Transverse colon (tissue), 4 donors: Measurements from ENCODE around the gene CNTNAP2. TPM values are rescaled to one million over a fixed set of nuclear protein-coding genes. Genes with fewer than 3 reads are reported as not detected.

Experiments used
- DNase-seq: peaks from one replicate; pipeline ENCODE4 v3.0.0-alpha.2; 2019
- H3K27ac ChIP-seq, 4 donors: fragments of 200-600 bp; sonication (generic); 2 replicates each; pipeline ENCODE4 v1.5.1; 2016 to 2018; ENCODE audit warnings: inconsistent platforms in 4 of 4
- H3K27me3 ChIP-seq: fragments of 200-600 bp; sonication (generic); 2 replicates; pipeline ENCODE4 v1.5.1; 2017; ENCODE audit warnings: inconsistent platforms
- H3K36me3 ChIP-seq, 4 donors: fragments of 200-600 bp; sonication (generic); 2 replicates each; pipeline ENCODE4 v1.5.1; 2017 to 2019; ENCODE audit warnings: inconsistent platforms in 4 of 4
- H3K4me1 ChIP-seq, 4 donors: fragments of 200-600 bp; sonication (generic); 2 replicates each; pipeline ENCODE4 v1.5.1; 2017 to 2020; ENCODE audit warnings: inconsistent platforms in 4 of 4
- H3K4me3 ChIP-seq, 4 donors: fragments of 200-600 bp; sonication (generic); 1 replicate in 1 of 4; 2 replicates in 3 of 4; pipeline versions ENCODE4 v1.5.1 to v1.6.1; 2017 to 2019; ENCODE audit warnings: inconsistent platforms in 4 of 4
- H3K9me3 ChIP-seq, 2 donors: fragments of 200-600 bp; sonication (generic); 2 replicates each; pipeline ENCODE4 v1.5.1; 2017 to 2019; ENCODE audit warnings: inconsistent platforms in 2 of 2
- CTCF ChIP-seq, 5 experiments: fragments of 200-600 bp in 3 of 5; fragments of 450-650 bp in 2 of 5; sonication (generic) in 3 of 5; IDR thresholded peaks; 1 replicate in 2 of 5; 2 replicates in 3 of 5; pipeline ENCODE4 v1.5.1; 2016 to 2017; ENCODE audit warnings: antibody characterized with exemption in 5 of 5, inconsistent platforms in 3 of 5, mild to moderate bottlenecking in 2 of 5, moderate library complexity in 1 of 5
- EP300 ChIP-seq: sonication (generic); formaldehyde crosslinking; IDR thresholded peaks from one replicate; pipeline ENCODE4 v1.6.1; 2017; ENCODE audit warnings: antibody characterized with exemption, low read depth
- POLR2A ChIP-seq: fragments of 450-650 bp; IDR thresholded peaks from one replicate; pipeline ENCODE4 v1.6.1; 2016; ENCODE audit warnings: antibody characterized with exemption, mild to moderate bottlenecking, moderate library complexity
- POLR2AphosphoS5 ChIP-seq, 3 donors: sonication (generic); formaldehyde crosslinking; IDR thresholded peaks; one replicate each; pipeline ENCODE4 v1.6.1; 2016; ENCODE audit warnings: antibody characterized with exemption in 3 of 3
- WGBS, 2 donors: methylation state at CpG; one replicate each; pipeline ENCODE4 v1.1.5; 2018; ENCODE audit warnings: low coverage in 1 of 2; 5-methylcytosine and 5-hydroxymethylcytosine counted together
- in situ Hi-C, 4 donors: fragments of 200-750 bp; cut with MboI; loops; one replicate each; pipeline versions ENCODE4 v1.15.0 to v1.15.1; 2017; ENCODE audit warnings: low sequenced_read_pairs in 3 of 4, low pct_ligation_motif_present in 1 of 4, low pct_unique_long_range_greater_than_20kb in 1 of 4
- intact Hi-C: fragments of 100-400 bp; cut with DNase I; formaldehyde crosslinking; loops from one replicate; pipeline ENCODE4 v1.15.1; 2023; ENCODE audit warnings: low total_unique reads
- total RNA-seq, 4 donors: library from RNA; depleted of rRNA; stranded (reverse); fragments of >200 nt; gene quantifications; one replicate each; pipeline ENCODE4 v1.1.0, GENCODE V29; 2016

Gene CNTNAP2
- total RNA-seq, 4 donors from 2014 or later, result 0.60 to 2.9 (median 2.4) TPM

GRCh38 chr7:146424084-146424483 lies 307.5 kb downstream of the CNTNAP2 start:
- no peak overlapping the region for H3K4me3 ChIP-seq
- no peaks in the 10 kb centered on the region for H3K27me3 ChIP-seq
- intact Hi-C loops (no loop called here), in situ Hi-C loops (no loop called here)
- DNase-seq, result no peak
- H3K36me3 ChIP-seq, result no peaks in the 10 kb centered on the region
- 60 to 76% methylated on average over 6 of the region's 6 CpGs for WGBS, 2 donors
- H3K4me1 ChIP-seq, result no peaks in the 10 kb centered on the region
- peaks cover 0 to 3% of the 10 kb centered on the region in 2 donors for H3K9me3 ChIP-seq
- H3K27ac ChIP-seq, result no peak overlapping the region
- no peak for TF ChIP-seq POLR2A
- TF ChIP-seq EP300, result no peak
- no peak for TF ChIP-seq CTCF (IDR thresholded peaks at IDR 0.05)
- no peak for TF ChIP-seq POLR2AphosphoS5 (IDR thresholded peaks at IDR 0.05)

- Histone ChIP-seq H3K36me3 (no peaks in the 10 kb centered on the region), H3K4me1 (no peaks in the 10 kb centered on the region), H3K4me3 (no peak overlapping the region), H3K27ac (no peak overlapping the region), H3K9me3 (peaks cover 0 to 4% of the 10 kb centered on the region in 2 donors), H3K27me3 (no peaks in the 10 kb centered on the region)
- intact Hi-C loops, result no loop called here
- WGBS, 2 donors, result 84% methylated on average over 3 of the region's 3 CpGs; no CpG with 5 or more reads in 1 of the 2 donors
- no peak for TF ChIP-seq POLR2AphosphoS5 (IDR thresholded peaks at IDR 0.05)
- TF ChIP-seq CTCF (IDR thresholded peaks at IDR 0.05), result no peak
- no peak for TF ChIP-seq POLR2A
- no peak for TF ChIP-seq EP300
- DNase-seq, result no peak
- in situ Hi-C loops, result no loop called here
Measured at GRCh38 chr7:146433501-146433900, 316.9 kb downstream of the CNTNAP2 start.

- H3K27ac ChIP-seq, result no peak overlapping the region
- WGBS, 2 donors, result 92 to 95% methylated on average over 6 to 9 of the region's 9 CpGs
- no peak overlapping the region for H3K4me3 ChIP-seq
- no peak for DNase-seq
- H3K4me1 ChIP-seq, result no peaks in the 10 kb centered on the region
- intact Hi-C loops, result no loop called here
- no peaks in the 10 kb centered on the region for H3K9me3 ChIP-seq
- in situ Hi-C loops, result no loop called here
- H3K27me3 ChIP-seq, result no peaks in the 10 kb centered on the region
- TF ChIP-seq POLR2AphosphoS5 (IDR thresholded peaks at IDR 0.05) (no peak), EP300 (no peak), CTCF (IDR thresholded peaks at IDR 0.05) (no peak), POLR2A (no peak)
- no peaks in the 10 kb centered on the region for H3K36me3 ChIP-seq
Measured at GRCh38 chr7:146443102-146443501, 326.5 kb downstream of the CNTNAP2 start.

GRCh38 chr7:146449625-146450024 lies 333.0 kb downstream of the CNTNAP2 start:
- no peak for TF ChIP-seq POLR2A
- TF ChIP-seq EP300, result no peak
- in situ Hi-C loops, result no loop called here

GRCh38 chr7:146455091-146455655 lies 338.6 kb downstream of the CNTNAP2 start:
- no peak overlapping the region for H3K4me3 ChIP-seq
- H3K9me3 ChIP-seq, result no peaks in the 10 kb centered on the region
- no peak overlapping the region for H3K27ac ChIP-seq
- no peaks in the 10 kb centered on the region for H3K36me3 ChIP-seq
- H3K4me1 ChIP-seq, result no peaks in the 10 kb centered on the region
- WGBS, 2 donors, result 41 to 53% methylated on average over 2 of the region's 2 CpGs
- no peaks in the 10 kb centered on the region for H3K27me3 ChIP-seq
- DNase-seq, result no peak
- TF ChIP-seq POLR2A, result no peak
- TF ChIP-seq POLR2AphosphoS5 (IDR thresholded peaks at IDR 0.05), result no peak
- no peak for TF ChIP-seq EP300
- TF ChIP-seq CTCF (IDR thresholded peaks at IDR 0.05), result no peak
- intact Hi-C loops (no loop called here), in situ Hi-C loops (no loop called here)

More at GRCh38 chr7:146449625-146450024, 333.0 kb downstream of the CNTNAP2 start:
- Histone ChIP-seq H3K36me3 (no peaks in the 10 kb centered on the region), H3K27ac (no peak overlapping the region), H3K4me3 (no peak overlapping the region), H3K27me3 (no peaks in the 10 kb centered on the region), H3K9me3 (no peaks in the 10 kb centered on the region), H3K4me1 (no peaks in the 10 kb centered on the region)
- intact Hi-C loops, result no loop called here
- whole genome bisulfite sequencing, 2 donors, result 81 to 89% methylated on average over 4 of the region's 4 CpGs
- no peak for DNase-seq
